Mammary epithelial cell (primary cell): ENCODE data around the gene CPEB3.
"Not testable (repeated sequence)": the region's sequence is repeated elsewhere in the genome, so short reads cannot be mapped to it uniquely, and the experiment has no call there.

ENCODE experiments used
- EZH2 ChIP-seq: IDR thresholded peaks from 2 replicates; pipeline ENCODE4 v1.6.1; 2012; ENCODE audit warnings: low read length, inconsistent platforms, borderline replicate concordance
- TF ChIP-seq, protein P1 (sequence below), 2 donors: IDR thresholded peaks in 1 of 2; conservative IDR thresholded peaks in 1 of 2; 2 replicates each; pipeline ENCODE4 v1.5.1; 2011 to 2012; ENCODE audit warnings: inconsistent platforms in 2 of 2, low read length in 2 of 2, mild to moderate bottlenecking in 2 of 2, control low read depth in 1 of 2, low read depth in 1 of 2; ENCODE audit not compliant: insufficient read depth in 1 of 2; ENCODE audit errors: extremely low read depth in 1 of 2

DNA sequence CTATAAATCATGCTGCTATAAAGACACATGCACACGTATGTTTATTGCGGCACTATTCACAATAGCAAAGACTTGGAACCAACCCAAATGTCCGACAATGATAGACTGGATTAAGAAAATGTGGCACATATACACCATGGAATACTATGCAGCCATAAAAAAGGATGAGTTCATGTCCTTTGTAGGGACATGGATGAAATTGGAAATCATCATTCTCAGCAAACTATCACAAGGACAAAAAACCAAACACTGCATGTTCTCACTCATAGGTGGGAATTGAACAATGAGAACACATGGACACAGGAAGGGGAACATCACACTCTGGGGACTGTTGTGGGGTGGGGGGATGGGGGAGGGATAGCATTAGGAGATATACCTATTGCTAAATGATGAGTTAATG lies 149.7 kb downstream of the CPEB3 start:
- TF ChIP-seq, protein P1, sequence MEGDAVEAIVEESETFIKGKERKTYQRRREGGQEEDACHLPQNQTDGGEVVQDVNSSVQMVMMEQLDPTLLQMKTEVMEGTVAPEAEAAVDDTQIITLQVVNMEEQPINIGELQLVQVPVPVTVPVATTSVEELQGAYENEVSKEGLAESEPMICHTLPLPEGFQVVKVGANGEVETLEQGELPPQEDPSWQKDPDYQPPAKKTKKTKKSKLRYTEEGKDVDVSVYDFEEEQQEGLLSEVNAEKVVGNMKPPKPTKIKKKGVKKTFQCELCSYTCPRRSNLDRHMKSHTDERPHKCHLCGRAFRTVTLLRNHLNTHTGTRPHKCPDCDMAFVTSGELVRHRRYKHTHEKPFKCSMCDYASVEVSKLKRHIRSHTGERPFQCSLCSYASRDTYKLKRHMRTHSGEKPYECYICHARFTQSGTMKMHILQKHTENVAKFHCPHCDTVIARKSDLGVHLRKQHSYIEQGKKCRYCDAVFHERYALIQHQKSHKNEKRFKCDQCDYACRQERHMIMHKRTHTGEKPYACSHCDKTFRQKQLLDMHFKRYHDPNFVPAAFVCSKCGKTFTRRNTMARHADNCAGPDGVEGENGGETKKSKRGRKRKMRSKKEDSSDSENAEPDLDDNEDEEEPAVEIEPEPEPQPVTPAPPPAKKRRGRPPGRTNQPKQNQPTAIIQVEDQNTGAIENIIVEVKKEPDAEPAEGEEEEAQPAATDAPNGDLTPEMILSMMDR (conservative IDR thresholded peaks at IDR 0.05 in 1 of 2, IDR thresholded peaks at IDR 0.05 in 1 of 2; ENCODE audit: extremely low read depth in 1 of 2, insufficient read depth in 1 of 2, low read depth in 1 of 2, low read length in 2 of 2), result not testable (repeated sequence)
- not testable (repeated sequence) for TF ChIP-seq EZH2
